H9 (cell line): Measurements from ENCODE around the gene KIF16B. TPM values are rescaled to one million over a fixed set of nuclear protein-coding genes. Genes with fewer than 3 reads are reported as not detected.
A peak's percentile ranks its signal among the peaks of the same experiment; 100 is the strongest.

ENCODE experiments used
- DNase-seq: peaks from one replicate; pipeline ENCODE4 v3.0.0-alpha.2; 2017
- H2AFZ ChIP-seq: one replicate; pipeline ENCODE4 v1.6.1; 2013; ENCODE audit warnings: mild to moderate bottlenecking, low read length, control low read depth, moderate library complexity
- H2AK5ac ChIP-seq: 2 replicates; pipeline ENCODE4 v1.6.1; 2013; ENCODE audit warnings: low read length, control low read depth, mixed read lengths; ENCODE audit not compliant: insufficient read length
- H2BK120ac ChIP-seq: one replicate; pipeline ENCODE4 v1.6.1; 2013; ENCODE audit warnings: low read depth, mild to moderate bottlenecking, low read length, control low read depth, inconsistent platforms; ENCODE audit not compliant: poor library complexity, severe bottlenecking
- H2BK12ac ChIP-seq: 2 replicates; pipeline ENCODE4 v1.6.1; 2013; ENCODE audit warnings: low read length, control low read depth, mixed read lengths, low read depth; ENCODE audit not compliant: insufficient read length
- H2BK15ac ChIP-seq: 2 replicates; pipeline ENCODE4 v1.6.1; 2013; ENCODE audit warnings: low read depth, low read length, control low read depth
- H2BK20ac ChIP-seq: one replicate; pipeline ENCODE4 v1.6.1; 2013; ENCODE audit warnings: low read depth, mild to moderate bottlenecking, low read length, control low read depth, inconsistent platforms; ENCODE audit not compliant: poor library complexity, severe bottlenecking
- H2BK5ac ChIP-seq: 2 replicates; pipeline ENCODE4 v1.6.1; 2013; ENCODE audit warnings: low read length, control low read depth, mixed read lengths; ENCODE audit not compliant: insufficient read length
- H3K14ac ChIP-seq: 2 replicates; pipeline ENCODE4 v1.6.1; 2013; ENCODE audit warnings: low read length, control low read depth; ENCODE audit not compliant: insufficient read depth
- H3K18ac ChIP-seq: 2 replicates; pipeline ENCODE4 v1.6.1; 2013; ENCODE audit warnings: low read depth, mild to moderate bottlenecking, mixed read lengths, low read length, control low read depth; ENCODE audit not compliant: insufficient read length
- H3K23ac ChIP-seq: 2 replicates; pipeline ENCODE4 v1.6.1; 2013; ENCODE audit warnings: low read length, control low read depth, mixed read lengths, low read depth; ENCODE audit not compliant: insufficient read length
- H3K23me2 ChIP-seq: 2 replicates; pipeline ENCODE4 v1.6.1; 2013; ENCODE audit warnings: low read depth, mild to moderate bottlenecking, mixed read lengths, low read length, control low read depth; ENCODE audit not compliant: insufficient read length, poor library complexity, severe bottlenecking
- H3K27ac ChIP-seq: 2 replicates; pipeline ENCODE4 v1.5.1; 2013; ENCODE audit warnings: low read length, control low read depth, mixed read lengths, low read depth; ENCODE audit not compliant: insufficient read length
- H3K27me3 ChIP-seq: 2 replicates; pipeline ENCODE4 v1.6.1; 2013; ENCODE audit warnings: low read length, control low read depth, inconsistent platforms; ENCODE audit not compliant: insufficient read depth
- H3K4ac ChIP-seq: 2 replicates; pipeline ENCODE4 v1.6.1; 2013; ENCODE audit warnings: low read depth, mild to moderate bottlenecking, control low read depth, inconsistent platforms, low read length, moderate library complexity
- H3K4me1 ChIP-seq: 2 replicates; pipeline ENCODE4 v1.6.1; 2013; ENCODE audit warnings: low read length, control low read depth, inconsistent platforms; ENCODE audit not compliant: insufficient read depth
- H3K4me2 ChIP-seq: 2 replicates; pipeline ENCODE4 v1.6.1; 2013; ENCODE audit warnings: low read length, control low read depth, mixed read lengths; ENCODE audit not compliant: insufficient read length, insufficient read depth
- H3K56ac ChIP-seq: 2 replicates; pipeline ENCODE4 v1.6.1; 2013; ENCODE audit warnings: low read depth, mild to moderate bottlenecking, mixed read lengths, low read length, control low read depth; ENCODE audit not compliant: insufficient read length
- H3K79me1 ChIP-seq: 2 replicates; pipeline ENCODE4 v1.6.1; 2013; ENCODE audit warnings: low read depth, mild to moderate bottlenecking, moderate library complexity, low read length, control low read depth, inconsistent platforms; ENCODE audit not compliant: insufficient read depth, poor library complexity, severe bottlenecking
- H3K79me2 ChIP-seq: 2 replicates; pipeline ENCODE4 v1.6.1; 2013; ENCODE audit warnings: low read length, control low read depth, inconsistent platforms; ENCODE audit not compliant: insufficient read depth
- H3K9ac ChIP-seq: 2 replicates; pipeline ENCODE4 v1.6.1; 2013; ENCODE audit warnings: low read length, control low read depth, mixed read lengths; ENCODE audit not compliant: insufficient read length; ENCODE audit errors: extremely low read depth
- H3K9me3 ChIP-seq: one replicate; pipeline ENCODE4 v1.6.1; 2013; ENCODE audit warnings: low read depth, low read length, inconsistent platforms; ENCODE audit not compliant: control insufficient read depth
- H3T11ph ChIP-seq: one replicate; pipeline ENCODE4 v1.6.1; 2013; ENCODE audit warnings: mild to moderate bottlenecking, low read length, control low read depth, inconsistent platforms
- H4K20me1 ChIP-seq: one replicate; pipeline ENCODE4 v1.6.1; 2013; ENCODE audit not compliant: control insufficient read depth, insufficient read length, insufficient read depth
- H4K5ac ChIP-seq: 2 replicates; pipeline ENCODE4 v1.6.1; 2013; ENCODE audit warnings: low read depth, mild to moderate bottlenecking, mixed read lengths, low read length, control low read depth; ENCODE audit not compliant: insufficient read length
- H4K8ac ChIP-seq: replicated peaks from 2 replicates; pipeline ENCODE4 v1.6.1; 2013; ENCODE audit warnings: low read length, control low read depth, mixed read lengths, low read depth; ENCODE audit not compliant: insufficient read length
- H4K91ac ChIP-seq: 2 replicates; pipeline ENCODE4 v1.6.1; 2013; ENCODE audit warnings: low read depth, mild to moderate bottlenecking, moderate library complexity, mixed read lengths, low read length, control low read depth; ENCODE audit not compliant: insufficient read length
- H3K27ac Mint-ChIP-seq, 3 experiments: 2 replicates in 2 of 3; 3 replicates in 1 of 3; pipeline ENCODE4 v1.8.0; 2020 to 2021; ENCODE audit warnings: mixed read lengths in 3 of 3, mild to moderate bottlenecking in 1 of 3, moderate library complexity in 1 of 3
- H3K27me3 Mint-ChIP-seq: 2 replicates; pipeline ENCODE4 v1.8.0; 2021; ENCODE audit warnings: low read depth, mild to moderate bottlenecking, moderate library complexity, mixed read lengths
- H3K36me3 Mint-ChIP-seq, 3 experiments: 2 replicates in 2 of 3; 3 replicates in 1 of 3; pipeline ENCODE4 v1.8.0; 2020 to 2021; ENCODE audit warnings: low read depth in 3 of 3, mixed read lengths in 3 of 3; ENCODE audit not compliant: insufficient read depth in 1 of 3
- H3K4me1 Mint-ChIP-seq, 2 experiments: 2 replicates each; pipeline ENCODE4 v1.8.0; 2020; ENCODE audit warnings: mixed read lengths in 2 of 2
- H3K4me3 Mint-ChIP-seq, 2 experiments: 2 replicates in 1 of 2; 3 replicates in 1 of 2; pipeline ENCODE4 v1.8.0; 2020 to 2021; ENCODE audit warnings: mild to moderate bottlenecking in 2 of 2, mixed read lengths in 2 of 2, moderate library complexity in 1 of 2
- H3K9me3 Mint-ChIP-seq, 2 experiments: 2 replicates in 1 of 2; 3 replicates in 1 of 2; pipeline ENCODE4 v1.8.0; 2020; ENCODE audit warnings: mild to moderate bottlenecking in 2 of 2, mixed read lengths in 2 of 2, moderate library complexity in 1 of 2
- CTCF ChIP-seq: fragments of 200-600 bp; sonication (generic); conservative IDR thresholded peaks from 3 replicates; pipeline ENCODE4 v1.8.0; 2021; ENCODE audit warnings: antibody characterized with exemption, mild to moderate bottlenecking
- total RNA-seq: library from RNA; stranded (reverse); gene quantifications from 2 replicates; pipeline ENCODE4 v1.2.1, GENCODE V29; 2021

The KIF16B gene
- total RNA-seq, 1 experiment from 2014 or later: 7.4 TPM

- H3K14ac ChIP-seq: no peak overlapping the region
- H3K56ac ChIP-seq: no peak overlapping the region
Measured at GRCh38 chr20:16555754-16556153, 17.5 kb downstream of the KIF16B start.

More at GRCh38 chr20:16555754-16556153, 17.5 kb downstream of the KIF16B start:
- TF ChIP-seq CTCF: no peak
- H3K9me3 Mint-ChIP-seq: peaks cover 10 to 18% of the 10 kb centered on the region in 2 experiments; a peak in 4 of 5 replicates
- H3K4me3 Mint-ChIP-seq: no peak overlapping the region
- H3K4me1 Mint-ChIP-seq: peaks cover 15 to 17% of the 10 kb centered on the region in 2 experiments
- Histone ChIP-seq H3K79me1 (no peaks in the 10 kb centered on the region), H3K23ac (no peak overlapping the region), H3T11ph (no peak overlapping the region), H2BK15ac (no peak overlapping the region), H3K18ac (no peak overlapping the region), H3K27ac (no peak overlapping the region), H2BK5ac (no peak overlapping the region), H2BK20ac (no peak overlapping the region), H4K5ac (no peak overlapping the region), H3K27me3 (no peaks in the 10 kb centered on the region), H2BK120ac (no peak overlapping the region), H4K8ac (no peak overlapping the region), H3K79me2 (no peaks in the 10 kb centered on the region), H3K4ac (no peak overlapping the region), H2BK12ac (no peak overlapping the region), H3K4me1 (no peaks in the 10 kb centered on the region), H3K23me2 (no peaks in the 10 kb centered on the region), H2AK5ac (no peak overlapping the region), H4K20me1 (no peaks in the 10 kb centered on the region), H4K91ac (no peak overlapping the region), H3K4me2 (no peak overlapping the region), H3K9me3 (no peaks in the 10 kb centered on the region), H2AFZ (no peak overlapping the region), H3K9ac (no peak overlapping the region)
- no peaks in the 10 kb centered on the region; the same call in 1 of the 2 replicates for H3K27me3 Mint-ChIP-seq
- H3K36me3 Mint-ChIP-seq: peaks cover 0 to 12% (median 5%) of the 10 kb centered on the region in 3 experiments; a peak in 4 of 7 replicates
- H3K27ac Mint-ChIP-seq: peak overlapping the region in 1 of 3 experiments; percentile 57; a peak in 1 of 7 replicates
- no peak for DNase-seq
